ENCODE results near the gene SCUBE1. TPM values are rescaled to one million over a fixed set of nuclear protein-coding genes. Genes with fewer than 3 reads are reported as not detected.
A peak's percentile ranks its signal among the peaks of the same experiment; 100 is the strongest.

The SCUBE1 gene
- total and polyA plus RNA-seq, 3 donors from 2014 or later = 11.0 to 28.9 (median 23.5) TPM

GRCh38 chr22:43293259-43293654, 49.9 kb downstream of the SCUBE1 start:
- peaks cover 49% of the 10 kb centered on the region for H3K4me1 ChIP-seq
- no peak overlapping the region for H3K4me3 ChIP-seq
- 86% methylated on average over 17 of the region's 17 CpGs; no CpG with 5 or more reads in 1 of the 2 donors for WGBS, 2 donors
- H3K9me3 ChIP-seq = no peaks in the 10 kb centered on the region
- intact Hi-C loops (cut with DNase I; ENCODE audit: low total_unique reads) = no loop called here
- H3K27ac ChIP-seq = no peak overlapping the region
- DNase-seq = no peak
- no peaks in the 10 kb centered on the region for H3K27me3 ChIP-seq
- TF ChIP-seq CTCF (IDR thresholded peaks at IDR 0.05) (no peak), POLR2A (IDR thresholded peaks at IDR 0.05) (no peak)
- H3K36me3 ChIP-seq (ENCODE audit: low read depth, missing control alignments) = no peaks in the 10 kb centered on the region

DNA sequence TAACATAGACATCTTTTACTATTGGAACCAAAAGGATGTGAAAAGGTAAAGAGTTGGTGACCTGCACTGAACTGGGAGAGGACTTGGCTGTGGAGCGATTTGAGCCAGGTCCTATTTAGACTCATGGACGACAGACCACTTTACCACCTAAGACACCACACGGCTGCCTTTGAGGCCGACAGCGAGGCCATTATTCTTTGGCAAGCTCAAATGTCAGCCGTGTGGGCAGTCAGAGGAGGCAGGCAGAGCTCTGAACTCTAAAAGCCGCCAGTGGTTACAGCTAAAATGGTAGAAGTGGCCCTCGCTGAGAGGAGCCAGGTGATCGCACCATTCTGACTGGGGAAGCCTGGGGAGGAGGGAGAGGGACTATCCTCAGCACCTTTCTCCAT, 50.5 kb downstream of the SCUBE1 start:
- Histone ChIP-seq H3K9me3 (no peaks in the 10 kb centered on the region), H3K4me1 (peaks cover 43% of the 10 kb centered on the region), H3K36me3 (ENCODE audit: low read depth, missing control alignments) (no peaks in the 10 kb centered on the region), H3K27me3 (no peaks in the 10 kb centered on the region), H3K4me3 (no peak overlapping the region), H3K27ac (no peak overlapping the region)
- TF ChIP-seq CTCF (IDR thresholded peaks at IDR 0.05) (no peak), POLR2A (IDR thresholded peaks at IDR 0.05) (no peak)
- intact Hi-C loops (cut with DNase I; ENCODE audit: low total_unique reads) = no loop called here
- 94 to 96% methylated on average over 9 of the region's 9 CpGs for WGBS, 2 donors
- DNase-seq = no peak

DNA sequence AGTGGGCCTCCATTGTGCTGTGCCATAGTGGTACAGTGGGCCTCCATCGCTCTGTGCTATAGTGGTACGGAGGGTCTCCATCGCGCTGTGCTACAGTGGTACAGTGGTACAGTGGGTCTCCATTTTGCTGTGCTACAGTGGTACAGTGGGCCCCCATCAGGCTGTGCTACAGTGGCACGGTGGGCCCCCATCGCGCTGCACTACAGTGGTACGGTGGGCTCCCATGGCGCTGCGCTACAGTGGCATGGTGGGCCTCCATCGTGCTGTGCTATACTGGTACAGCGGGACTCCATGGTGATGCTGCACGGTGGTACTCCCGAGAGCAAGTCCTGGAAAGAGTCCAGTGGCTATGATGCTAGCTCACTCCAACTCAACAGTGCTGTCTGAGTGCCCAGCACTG, 51.8 kb downstream of the SCUBE1 start:
- no peaks in the 10 kb centered on the region for H3K36me3 ChIP-seq (ENCODE audit: low read depth, missing control alignments)
- H3K27me3 ChIP-seq = no peaks in the 10 kb centered on the region
- WGBS, 2 donors = 93% methylated on average over 10 to 14 of the region's 14 CpGs
- H3K27ac ChIP-seq = no peak overlapping the region
- intact Hi-C loops (cut with DNase I; ENCODE audit: low total_unique reads) = no loop called here
- peaks cover 32% of the 10 kb centered on the region for H3K4me1 ChIP-seq
- no peak for DNase-seq
- H3K4me3 ChIP-seq = no peak overlapping the region
- H3K9me3 ChIP-seq = no peaks in the 10 kb centered on the region
- TF ChIP-seq CTCF (IDR thresholded peaks at IDR 0.05) = no peak
- TF ChIP-seq POLR2A (IDR thresholded peaks at IDR 0.05) = no peak

- Histone ChIP-seq H3K9me3 (no peaks in the 10 kb centered on the region), H3K36me3 (ENCODE audit: low read depth, missing control alignments) (no peaks in the 10 kb centered on the region), H3K4me3 (no peak overlapping the region), H3K27ac (peak overlapping the region; percentile 65 to 66), H3K4me1 (peaks cover 28% of the 10 kb centered on the region), H3K27me3 (no peaks in the 10 kb centered on the region)
- TF ChIP-seq POLR2A (IDR thresholded peaks at IDR 0.05) = no peak
- peak; percentile 62 for DNase-seq
- 40 to 45% methylated on average over 5 to 10 of the region's 10 CpGs for WGBS, 2 donors
- intact Hi-C loops (cut with DNase I; ENCODE audit: low total_unique reads) = no loop called here
Observed at GRCh38 chr22:43289976-43290721, 53.0 kb downstream of the SCUBE1 start.

GRCh38 chr22:43289531-43289963, 53.6 kb downstream of the SCUBE1 start:
- Histone ChIP-seq H3K27ac (peak overlapping the region; percentile 63 to 66), H3K36me3 (ENCODE audit: low read depth, missing control alignments) (no peaks in the 10 kb centered on the region), H3K9me3 (no peaks in the 10 kb centered on the region), H3K4me3 (no peak overlapping the region), H3K27me3 (no peaks in the 10 kb centered on the region), H3K4me1 (peaks cover 28% of the 10 kb centered on the region)
- intact Hi-C loops (cut with DNase I; ENCODE audit: low total_unique reads) = no loop called here
- peak; percentile 50 for DNase-seq
- WGBS, 2 donors = 27 to 40% methylated on average over 7 to 13 of the region's 13 CpGs
- TF ChIP-seq POLR2A (IDR thresholded peaks at IDR 0.05) (no peak), CTCF (IDR thresholded peaks at IDR 0.05) (no peak)
